HFFc6 (cell line): Measurements from ENCODE around the gene GLYAT. TPM values are rescaled to one million over a fixed set of nuclear protein-coding genes. Genes with fewer than 3 reads are reported as not detected.

ENCODE experiments used
- DNase-seq: peaks from one replicate; pipeline ENCODE4 v3.0.0-alpha.2; 2018
- H3K27ac Mint-ChIP-seq: 2 replicates; pipeline ENCODE4 v1.8.0; 2020; ENCODE audit warnings: mild to moderate bottlenecking, mixed read lengths
- H3K27me3 Mint-ChIP-seq: 2 replicates; pipeline ENCODE4 v1.8.0; 2021; ENCODE audit warnings: mild to moderate bottlenecking, moderate library complexity, mixed read lengths; ENCODE audit not compliant: insufficient read depth
- H3K36me3 Mint-ChIP-seq: 2 replicates; pipeline ENCODE4 v1.8.0; 2021; ENCODE audit warnings: low read depth, mixed read lengths
- H3K4me1 Mint-ChIP-seq: 2 replicates; pipeline ENCODE4 v1.8.0; 2020; ENCODE audit warnings: low read depth, mixed read lengths
- H3K4me3 Mint-ChIP-seq: 2 replicates; pipeline ENCODE4 v1.8.0; 2020; ENCODE audit warnings: mild to moderate bottlenecking, moderate library complexity, mixed read lengths
- H3K9me3 Mint-ChIP-seq: 2 replicates; pipeline ENCODE4 v1.8.0; 2020; ENCODE audit warnings: mild to moderate bottlenecking, mixed read lengths
- CTCF ChIP-seq: fragments of 200-600 bp; sonication (generic); IDR thresholded peaks from 2 replicates; pipeline ENCODE4 v1.5.0; 2021; ENCODE audit warnings: antibody characterized with exemption, mild to moderate bottlenecking
- total RNA-seq, 6 experiments: library from RNA; stranded (reverse); fragmentation: NEBNext Ultra II Directional; extraction: Animal tissue kit (Norgen Biotek cat#: 25700); gene quantifications; 2 replicates in 1 of 6; 3 replicates in 5 of 6; pipeline ENCODE4 v1.2.3, GENCODE V29; 2021

GLYAT gene
- total RNA-seq, 6 experiments from 2014 or later: not detected

GRCh38 chr11:58671983-58672633 is 59.6 kb downstream of the GLYAT start:
- Mint-ChIP-seq H3K4me3 (no peak overlapping the region), H3K27ac (no peak overlapping the region), H3K9me3 (no peaks in the 10 kb centered on the region), H3K27me3 (peaks cover 16% of the 10 kb centered on the region), H3K4me1 (no peaks in the 10 kb centered on the region), H3K36me3 (no peaks in the 10 kb centered on the region)
- no peak for DNase-seq
- no peak for TF ChIP-seq CTCF

GRCh38 chr11:58659910-58660570 is 71.7 kb downstream of the GLYAT start:
- no peak for TF ChIP-seq CTCF
- no peak for DNase-seq
- H3K27ac Mint-ChIP-seq: no peak overlapping the region
- H3K4me1 Mint-ChIP-seq: peaks cover 9% of the 10 kb centered on the region
- H3K4me3 Mint-ChIP-seq: no peak overlapping the region
- no peaks in the 10 kb centered on the region for H3K9me3 Mint-ChIP-seq
- H3K27me3 Mint-ChIP-seq: peaks cover 3% of the 10 kb centered on the region; the same call in 1 of the 2 replicates
- H3K36me3 Mint-ChIP-seq: no peaks in the 10 kb centered on the region

- no peak overlapping the region for H3K4me3 Mint-ChIP-seq
- H3K9me3 Mint-ChIP-seq: no peaks in the 10 kb centered on the region
- no peak overlapping the region for H3K27ac Mint-ChIP-seq
- H3K36me3 Mint-ChIP-seq: no peaks in the 10 kb centered on the region
- H3K4me1 Mint-ChIP-seq: peaks cover 9% of the 10 kb centered on the region
- peaks cover 3% of the 10 kb centered on the region; the same call in 1 of the 2 replicates for H3K27me3 Mint-ChIP-seq
- DNase-seq: no peak
- TF ChIP-seq CTCF: no peak
These were observed 72.3 kb downstream of the GLYAT start for GRCh38 chr11:58659404-58659803.

Other genes with a start within 250 kb of the GLYAT start
- under 1 TPM in 1 of 6 experiments, not detected in 5; 0.31 TPM for gene OR5B21, start 223.8 kb downstream of the GLYAT start, total RNA-seq
- gene LPXN, start 156.1 kb downstream of the GLYAT start, total RNA-seq: 100 to 1,000 TPM in 4 of 6 experiments, 10 to 100 TPM in 2; 51.0 to 154 (median 119) TPM
- gene ZFP91, start 152.9 kb downstream of the GLYAT start, total RNA-seq: 10 to 100 TPM; 51.9 to 69.1 (median 59.4) TPM
- gene CNTF, start 109.3 kb downstream of the GLYAT start, total RNA-seq: 1 to 10 TPM in 4 of 6 experiments, under 1 TPM in 2; 0.91 to 1.7 (median 1.2) TPM
- under 1 TPM in 4 of 6 experiments, not detected in 2; 0.12 to 0.75 (median 0.36) TPM for gene GLYATL2, start 112.8 kb upstream of the GLYAT start, total RNA-seq
- under 1 TPM in 4 of 6 experiments, not detected in 2; 0.14 to 0.33 (median 0.23) TPM for gene GLYATL1, start 207.5 kb upstream of the GLYAT start, total RNA-seq